Liver (tissue), 9 donors: ENCODE results near the gene CDH22. TPM values are rescaled to one million over a fixed set of nuclear protein-coding genes. Genes with fewer than 3 reads are reported as not detected.
A peak's percentile ranks its signal among the peaks of the same experiment; 100 is the strongest.

ENCODE experiments used
- DNase-seq: peaks from one replicate; pipeline ENCODE4 v3.0.0-alpha.2; 2017; ENCODE audit warnings: low spot score
- H3K27ac ChIP-seq, 2 donors: one replicate each; pipeline ENCODE4 v1.7.0; 2013; ENCODE audit warnings: inconsistent platforms in 2 of 2, low read length in 2 of 2, control low read depth in 1 of 2, low read depth in 1 of 2, mild to moderate bottlenecking in 1 of 2
- H3K27me3 ChIP-seq, 4 donors: one replicate each; pipeline versions ENCODE4 v1.6.1 to v1.7.0; 2013; ENCODE audit warnings: low read length in 3 of 4, inconsistent platforms in 1 of 4, mild to moderate bottlenecking in 1 of 4, moderate library complexity in 1 of 4; ENCODE audit not compliant: control insufficient read depth in 4 of 4, insufficient read depth in 4 of 4
- H3K36me3 ChIP-seq, 4 donors: one replicate each; pipeline versions ENCODE4 v1.6.1 to v1.7.0; 2013; ENCODE audit warnings: low read length in 3 of 4, mild to moderate bottlenecking in 3 of 4, low read depth in 1 of 4, moderate library complexity in 1 of 4; ENCODE audit not compliant: control insufficient read depth in 4 of 4, insufficient read depth in 3 of 4
- H3K4me1 ChIP-seq, 4 donors: one replicate each; pipeline versions ENCODE4 v1.6.1 to v1.7.0; 2013; ENCODE audit warnings: low read length in 3 of 4, mild to moderate bottlenecking in 3 of 4, moderate library complexity in 1 of 4; ENCODE audit not compliant: control insufficient read depth in 4 of 4, insufficient read depth in 4 of 4
- H3K4me3 ChIP-seq, 3 donors: one replicate each; pipeline versions ENCODE4 v1.6.1 to v1.7.0; 2013; ENCODE audit warnings: low read length in 3 of 3, control low read depth in 1 of 3, low read depth in 1 of 3, mild to moderate bottlenecking in 1 of 3
- H3K9ac ChIP-seq, 2 donors: one replicate each; pipeline ENCODE4 v1.7.0; 2013; ENCODE audit warnings: low read length in 2 of 2, mild to moderate bottlenecking in 2 of 2, moderate library complexity in 2 of 2, control low read depth in 1 of 2, low read depth in 1 of 2
- H3K9me3 ChIP-seq, 4 donors: one replicate each; pipeline versions ENCODE4 v1.6.1 to v1.7.0; 2013; ENCODE audit warnings: low read length in 3 of 4; ENCODE audit not compliant: control insufficient read depth in 4 of 4
- ATF3 ChIP-seq: IDR thresholded peaks from 2 replicates; pipeline ENCODE4 v1.6.1; 2016; ENCODE audit warnings: antibody characterized with exemption
- CTCF ChIP-seq: fragments of 150-350 bp; IDR thresholded peaks from 2 replicates; pipeline ENCODE4 v1.5.1; 2017; ENCODE audit warnings: improper control_type of control experiment, low read depth, low read length; ENCODE audit not compliant: missing input control
- EGR1 ChIP-seq, 2 donors: IDR thresholded peaks; 2 replicates each; pipeline ENCODE4 v1.6.1; 2016 to 2018; ENCODE audit warnings: antibody characterized with exemption in 2 of 2, low read depth in 2 of 2
- FOXA1 ChIP-seq: IDR thresholded peaks from 2 replicates; pipeline ENCODE4 v1.6.1; 2016; ENCODE audit warnings: antibody characterized with exemption
- FOXA2 ChIP-seq: IDR thresholded peaks from 2 replicates; pipeline ENCODE4 v1.6.1; 2016; ENCODE audit warnings: antibody characterized with exemption
- GABPA ChIP-seq, 2 donors: IDR thresholded peaks in 1 of 2; conservative IDR thresholded peaks in 1 of 2; 2 replicates each; pipeline ENCODE4 v1.6.1; 2016; ENCODE audit warnings: antibody characterized with exemption in 2 of 2, mild to moderate bottlenecking in 1 of 2, moderate library complexity in 1 of 2
- HNF4A ChIP-seq, 2 donors: conservative IDR thresholded peaks; 2 replicates each; pipeline ENCODE4 v1.6.1; 2016; ENCODE audit warnings: antibody characterized with exemption in 2 of 2, mild to moderate bottlenecking in 2 of 2
- HNF4G ChIP-seq: IDR thresholded peaks from 2 replicates; pipeline ENCODE4 v1.6.1; 2016; ENCODE audit warnings: antibody characterized with exemption
- JUND ChIP-seq, 2 donors: IDR thresholded peaks; 2 replicates each; pipeline ENCODE4 v1.6.1; 2016; ENCODE audit warnings: antibody characterized with exemption in 2 of 2
- MAX ChIP-seq: IDR thresholded peaks from 2 replicates; pipeline ENCODE4 v1.6.1; 2016; ENCODE audit warnings: antibody characterized with exemption
- NR2F2 ChIP-seq: IDR thresholded peaks from 2 replicates; pipeline ENCODE4 v1.6.1; 2016; ENCODE audit warnings: antibody characterized with exemption
- RAD21 ChIP-seq, 2 donors: IDR thresholded peaks; 2 replicates each; pipeline ENCODE4 v1.6.1; 2016; ENCODE audit warnings: antibody characterized with exemption in 2 of 2, mild to moderate bottlenecking in 2 of 2
- REST ChIP-seq: IDR thresholded peaks from 2 replicates; pipeline ENCODE4 v1.6.1; 2016; ENCODE audit warnings: antibody characterized with exemption, mild to moderate bottlenecking
- RXRA ChIP-seq, 2 donors: IDR thresholded peaks; 2 replicates each; pipeline ENCODE4 v1.6.1; 2017 to 2018; ENCODE audit warnings: antibody characterized with exemption in 2 of 2, mild to moderate bottlenecking in 1 of 2
- SP1 ChIP-seq: IDR thresholded peaks from 2 replicates; pipeline ENCODE4 v1.6.1; 2018; ENCODE audit warnings: antibody characterized with exemption, mild to moderate bottlenecking
- TAF1 ChIP-seq: conservative IDR thresholded peaks from 2 replicates; pipeline ENCODE4 v1.6.1; 2016; ENCODE audit warnings: antibody characterized with exemption, mild to moderate bottlenecking
- YY1 ChIP-seq: IDR thresholded peaks from 2 replicates; pipeline ENCODE4 v1.6.1; 2016; ENCODE audit warnings: antibody characterized with exemption, mild to moderate bottlenecking
- ZBTB33 ChIP-seq: IDR thresholded peaks from 2 replicates; pipeline ENCODE4 v1.6.1; 2016; ENCODE audit warnings: antibody characterized with exemption
- WGBS: extraction: QIAGEN DNeasy Blood & Tissue Kit; methylation state at CpG from one replicate; pipeline ENCODE4 v1.1.7; 2013; 5-methylcytosine and 5-hydroxymethylcytosine counted together
- polyA plus RNA-seq, 2 donors: library from polyadenylated mRNA; stranded (reverse) in 1 of 2; unstranded in 1 of 2; fragments of 200-250 nt in 1 of 2; fragments of >200 nt in 1 of 2; fragmentation: Nextera tagmentation in 1 of 2; extraction: Ambion mirVana in 1 of 2; gene quantifications; one replicate each; pipeline versions ENCODE4 v1.2.1 to v1.2.3, GENCODE V29; 2013 to 2015
- total RNA-seq, 2 donors: library from RNA; depleted of rRNA; stranded (reverse); fragments of >200 nt; gene quantifications; one replicate each; pipeline ENCODE4 v1.2.3, GENCODE V29; 2014
- donor health status: healthy.
- donor health status: healthy.
- donor health status: healthy.
- donor health status: healthy.
- donor health status: healthy.

Gene CDH22
- total and polyA plus RNA-seq, 4 donors, result 0.02 TPM; not detected in 3

GRCh38 chr20:46206025-46206424, 102.3 kb downstream of the CDH22 start:
- H3K27me3 ChIP-seq, result peaks cover 0 to 21% (median 3%) of the 10 kb centered on the region in 4 donors
- peak; percentile 40 to 42 for TF ChIP-seq JUND (IDR thresholded peaks at IDR 0.05)
- TF ChIP-seq ATF3, result no peak
- no peak for TF ChIP-seq MAX
- TF ChIP-seq RXRA (IDR thresholded peaks at IDR 0.05), result peak in 1 of 2 donors; percentile 8
- TF ChIP-seq GABPA (IDR thresholded peaks at IDR 0.05 in 1 of 2, conservative IDR thresholded peaks at IDR 0.05 in 1 of 2), result no peak
- no peak for TF ChIP-seq RAD21 (IDR thresholded peaks at IDR 0.05)
- no peak for TF ChIP-seq EGR1 (IDR thresholded peaks at IDR 0.05; ENCODE audit: low read depth in 2 of 2)
- no peak for TF ChIP-seq FOXA2
- no peak for TF ChIP-seq YY1
- no peak for TF ChIP-seq CTCF
- TF ChIP-seq TAF1, result no peak
- no peak overlapping the region for H3K27ac ChIP-seq
- H3K4me3 ChIP-seq, result no peak overlapping the region
- no peaks in the 10 kb centered on the region for H3K36me3 ChIP-seq
- DNase-seq, result no peak
- 30% methylated on average over 5 of the region's 5 CpGs for WGBS
- no peak overlapping the region for H3K9ac ChIP-seq
- H3K4me1 ChIP-seq, result no peaks in the 10 kb centered on the region
- no peaks in the 10 kb centered on the region for H3K9me3 ChIP-seq

- Histone ChIP-seq H3K27ac (no peak overlapping the region), H3K9ac (no peak overlapping the region), H3K4me1 (no peaks in the 10 kb centered on the region), H3K4me3 (no peak overlapping the region), H3K36me3 (no peaks in the 10 kb centered on the region), H3K27me3 (peaks cover 0 to 21% (median 2%) of the 10 kb centered on the region in 4 donors), H3K9me3 (no peaks in the 10 kb centered on the region)
- TF ChIP-seq HNF4G (no peak), NR2F2 (no peak), ZBTB33 (no peak), GABPA (IDR thresholded peaks at IDR 0.05 in 1 of 2, conservative IDR thresholded peaks at IDR 0.05 in 1 of 2) (no peak), ATF3 (no peak), JUND (IDR thresholded peaks at IDR 0.05) (no peak), FOXA1 (no peak), RAD21 (IDR thresholded peaks at IDR 0.05) (no peak), CTCF (no peak), SP1 (no peak), FOXA2 (no peak), MAX (no peak), REST (no peak), YY1 (no peak), RXRA (IDR thresholded peaks at IDR 0.05) (no peak), HNF4A (conservative IDR thresholded peaks at IDR 0.05) (no peak), TAF1 (no peak), EGR1 (IDR thresholded peaks at IDR 0.05; ENCODE audit: low read depth in 2 of 2) (no peak)
- WGBS, result 34% methylated on average over 3 of the region's 3 CpGs
- no peak for DNase-seq
Measured at GRCh38 chr20:46205349-46205748, 102.9 kb downstream of the CDH22 start.
